ENCODE results near the gene VPS13D. TPM values are rescaled to one million over a fixed set of nuclear protein-coding genes. Genes with fewer than 3 reads are reported as not detected.

Gene VPS13D
- total and polyA plus RNA-seq, 4 donors = 10.2 to 68.3 (median 12.6) TPM

DNA sequence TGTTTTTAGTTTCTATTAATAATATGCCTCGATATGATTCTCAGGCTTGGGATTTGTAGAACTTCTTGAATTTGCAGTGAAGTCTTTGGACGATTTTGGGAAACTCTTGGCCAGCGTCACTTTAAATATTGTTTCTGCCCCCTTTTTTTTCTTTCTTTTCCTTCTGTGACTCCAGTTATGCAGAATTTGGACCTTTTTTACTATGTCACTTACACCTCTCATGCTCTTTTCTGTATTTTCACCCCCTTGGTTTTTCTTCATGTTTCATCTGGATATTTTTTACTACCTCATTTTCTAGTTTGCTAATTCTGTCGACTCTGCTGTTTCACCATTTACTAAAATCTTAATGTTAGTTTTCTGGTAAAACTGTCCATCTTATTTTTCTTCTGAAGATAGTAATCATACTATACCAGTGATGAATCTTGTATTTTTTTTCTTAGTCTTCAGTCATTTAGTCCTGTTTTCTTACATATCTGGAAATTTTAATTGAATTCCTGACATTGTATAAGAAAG lies 214.6 kb downstream of the VPS13D start (continued):
- TF ChIP-seq, protein P1, sequence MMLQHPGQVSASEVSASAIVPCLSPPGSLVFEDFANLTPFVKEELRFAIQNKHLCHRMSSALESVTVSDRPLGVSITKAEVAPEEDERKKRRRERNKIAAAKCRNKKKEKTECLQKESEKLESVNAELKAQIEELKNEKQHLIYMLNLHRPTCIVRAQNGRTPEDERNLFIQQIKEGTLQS (IDR thresholded peaks at IDR 0.05) = no peak
- TF ChIP-seq SP1 (IDR thresholded peaks at IDR 0.05) = no peak
- TF ChIP-seq NR2F2 (IDR thresholded peaks at IDR 0.05) = no peak
- TF ChIP-seq HNF4A (conservative IDR thresholded peaks at IDR 0.05) = no peak
- no peak for TF ChIP-seq HNF4G (IDR thresholded peaks at IDR 0.05)

DNA sequence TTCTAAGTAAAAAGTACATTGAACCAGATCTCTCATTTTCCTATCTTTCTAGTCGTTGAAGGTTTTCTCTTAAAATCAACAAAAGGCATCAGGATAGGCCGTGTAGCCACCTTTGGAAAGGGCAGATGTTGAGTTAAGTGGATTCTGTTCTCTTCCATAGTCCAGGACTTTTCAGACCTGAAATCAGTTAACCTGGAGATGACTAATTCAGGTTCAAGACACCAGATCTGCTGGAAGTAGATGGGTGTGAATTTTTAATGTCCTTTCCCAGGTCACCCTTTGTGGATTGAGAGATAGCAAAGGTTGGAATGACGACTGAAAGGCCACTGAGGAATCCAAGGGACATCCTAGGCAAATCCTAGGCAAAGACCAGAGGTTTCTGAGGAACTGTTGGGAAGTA lies 215.4 kb downstream of the VPS13D start:
- Histone ChIP-seq H3K9me3 (ENCODE audit: control insufficient read depth in 4 of 4, low read length in 3 of 4) (no peaks in the 10 kb centered on the region), H3K4me3 (ENCODE audit: low read depth in 1 of 3, low read length in 3 of 3) (no peak overlapping the region), H3K9ac (ENCODE audit: low read depth in 1 of 2, low read length in 2 of 2) (no peak overlapping the region), H3K36me3 (ENCODE audit: control insufficient read depth in 4 of 4, insufficient read depth in 3 of 4, low read depth in 1 of 4, low read length in 3 of 4) (peaks cover 0 to 4% (median 0%) of the 10 kb centered on the region in 4 donors), H3K27ac (ENCODE audit: low read depth in 1 of 2, low read length in 2 of 2) (no peak overlapping the region), H3K4me1 (ENCODE audit: control insufficient read depth in 4 of 4, insufficient read depth in 4 of 4, low read length in 3 of 4) (peaks cover 3 to 13% (median 5%) of the 10 kb centered on the region in 4 donors), H3K27me3 (ENCODE audit: control insufficient read depth in 4 of 4, insufficient read depth in 4 of 4, low read length in 3 of 4) (no peaks in the 10 kb centered on the region)
- no peak for DNase-seq (ENCODE audit: low spot score)
- TF ChIP-seq FOXA2 (IDR thresholded peaks at IDR 0.05) (no peak), YY1 (IDR thresholded peaks at IDR 0.05) (no peak), GABPA (IDR thresholded peaks at IDR 0.05 in 1 of 2, conservative IDR thresholded peaks at IDR 0.05 in 1 of 2) (no peak), SP1 (IDR thresholded peaks at IDR 0.05) (no peak), HNF4G (IDR thresholded peaks at IDR 0.05) (no peak), RXRA (IDR thresholded peaks at IDR 0.05) (no peak)
- TF ChIP-seq, protein P2, sequence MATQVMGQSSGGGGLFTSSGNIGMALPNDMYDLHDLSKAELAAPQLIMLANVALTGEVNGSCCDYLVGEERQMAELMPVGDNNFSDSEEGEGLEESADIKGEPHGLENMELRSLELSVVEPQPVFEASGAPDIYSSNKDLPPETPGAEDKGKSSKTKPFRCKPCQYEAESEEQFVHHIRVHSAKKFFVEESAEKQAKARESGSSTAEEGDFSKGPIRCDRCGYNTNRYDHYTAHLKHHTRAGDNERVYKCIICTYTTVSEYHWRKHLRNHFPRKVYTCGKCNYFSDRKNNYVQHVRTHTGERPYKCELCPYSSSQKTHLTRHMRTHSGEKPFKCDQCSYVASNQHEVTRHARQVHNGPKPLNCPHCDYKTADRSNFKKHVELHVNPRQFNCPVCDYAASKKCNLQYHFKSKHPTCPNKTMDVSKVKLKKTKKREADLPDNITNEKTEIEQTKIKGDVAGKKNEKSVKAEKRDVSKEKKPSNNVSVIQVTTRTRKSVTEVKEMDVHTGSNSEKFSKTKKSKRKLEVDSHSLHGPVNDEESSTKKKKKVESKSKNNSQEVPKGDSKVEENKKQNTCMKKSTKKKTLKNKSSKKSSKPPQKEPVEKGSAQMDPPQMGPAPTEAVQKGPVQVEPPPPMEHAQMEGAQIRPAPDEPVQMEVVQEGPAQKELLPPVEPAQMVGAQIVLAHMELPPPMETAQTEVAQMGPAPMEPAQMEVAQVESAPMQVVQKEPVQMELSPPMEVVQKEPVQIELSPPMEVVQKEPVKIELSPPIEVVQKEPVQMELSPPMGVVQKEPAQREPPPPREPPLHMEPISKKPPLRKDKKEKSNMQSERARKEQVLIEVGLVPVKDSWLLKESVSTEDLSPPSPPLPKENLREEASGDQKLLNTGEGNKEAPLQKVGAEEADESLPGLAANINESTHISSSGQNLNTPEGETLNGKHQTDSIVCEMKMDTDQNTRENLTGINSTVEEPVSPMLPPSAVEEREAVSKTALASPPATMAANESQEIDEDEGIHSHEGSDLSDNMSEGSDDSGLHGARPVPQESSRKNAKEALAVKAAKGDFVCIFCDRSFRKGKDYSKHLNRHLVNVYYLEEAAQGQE (IDR thresholded peaks at IDR 0.05) = no peak
- TF ChIP-seq, protein P3, sequence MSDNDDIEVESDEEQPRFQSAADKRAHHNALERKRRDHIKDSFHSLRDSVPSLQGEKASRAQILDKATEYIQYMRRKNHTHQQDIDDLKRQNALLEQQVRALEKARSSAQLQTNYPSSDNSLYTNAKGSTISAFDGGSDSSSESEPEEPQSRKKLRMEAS (IDR thresholded peaks at IDR 0.05) = no peak
- TF ChIP-seq, protein P4, sequence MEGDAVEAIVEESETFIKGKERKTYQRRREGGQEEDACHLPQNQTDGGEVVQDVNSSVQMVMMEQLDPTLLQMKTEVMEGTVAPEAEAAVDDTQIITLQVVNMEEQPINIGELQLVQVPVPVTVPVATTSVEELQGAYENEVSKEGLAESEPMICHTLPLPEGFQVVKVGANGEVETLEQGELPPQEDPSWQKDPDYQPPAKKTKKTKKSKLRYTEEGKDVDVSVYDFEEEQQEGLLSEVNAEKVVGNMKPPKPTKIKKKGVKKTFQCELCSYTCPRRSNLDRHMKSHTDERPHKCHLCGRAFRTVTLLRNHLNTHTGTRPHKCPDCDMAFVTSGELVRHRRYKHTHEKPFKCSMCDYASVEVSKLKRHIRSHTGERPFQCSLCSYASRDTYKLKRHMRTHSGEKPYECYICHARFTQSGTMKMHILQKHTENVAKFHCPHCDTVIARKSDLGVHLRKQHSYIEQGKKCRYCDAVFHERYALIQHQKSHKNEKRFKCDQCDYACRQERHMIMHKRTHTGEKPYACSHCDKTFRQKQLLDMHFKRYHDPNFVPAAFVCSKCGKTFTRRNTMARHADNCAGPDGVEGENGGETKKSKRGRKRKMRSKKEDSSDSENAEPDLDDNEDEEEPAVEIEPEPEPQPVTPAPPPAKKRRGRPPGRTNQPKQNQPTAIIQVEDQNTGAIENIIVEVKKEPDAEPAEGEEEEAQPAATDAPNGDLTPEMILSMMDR (IDR thresholded peaks at IDR 0.05; ENCODE audit: low read depth, low read length, missing input control) = no peak
- WGBS = 82% methylated on average over 3 of the region's 3 CpGs

DNA sequence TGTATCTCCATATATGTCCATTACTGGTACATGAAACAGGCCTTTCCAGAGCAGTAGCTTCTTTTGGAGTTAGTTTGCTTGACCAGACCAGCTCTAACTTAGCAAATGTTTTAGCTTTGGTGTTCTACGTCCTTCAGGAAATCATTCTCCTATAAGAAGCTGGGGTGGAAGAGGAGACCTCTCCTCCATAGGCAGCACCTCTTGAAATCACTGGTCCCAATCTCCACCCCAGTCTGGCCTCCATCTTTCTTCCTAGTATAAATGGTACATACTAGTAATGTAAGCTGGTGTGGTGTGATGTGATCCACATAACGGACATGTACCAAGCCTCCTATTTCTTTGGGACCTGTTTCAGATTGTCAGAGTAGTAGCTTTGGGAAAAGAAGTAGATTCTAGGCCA lies 216.8 kb downstream of the VPS13D start:
- 94% methylated on average over 2 of the region's 2 CpGs for WGBS
- Histone ChIP-seq H3K9me3 (ENCODE audit: control insufficient read depth in 4 of 4, low read length in 3 of 4) (no peaks in the 10 kb centered on the region), H3K27me3 (ENCODE audit: control insufficient read depth in 4 of 4, insufficient read depth in 4 of 4, low read length in 3 of 4) (no peaks in the 10 kb centered on the region), H3K4me1 (ENCODE audit: control insufficient read depth in 4 of 4, insufficient read depth in 4 of 4, low read length in 3 of 4) (peaks cover 3 to 13% (median 5%) of the 10 kb centered on the region in 4 donors), H3K9ac (ENCODE audit: low read depth in 1 of 2, low read length in 2 of 2) (no peak overlapping the region), H3K36me3 (ENCODE audit: control insufficient read depth in 4 of 4, insufficient read depth in 3 of 4, low read depth in 1 of 4, low read length in 3 of 4) (no peaks in the 10 kb centered on the region), H3K4me3 (ENCODE audit: low read depth in 1 of 3, low read length in 3 of 3) (no peak overlapping the region), H3K27ac (ENCODE audit: low read depth in 1 of 2, low read length in 2 of 2) (no peak overlapping the region)
- DNase-seq (ENCODE audit: low spot score) = no peak
- TF ChIP-seq JUND (IDR thresholded peaks at IDR 0.05) (no peak), HNF4A (conservative IDR thresholded peaks at IDR 0.05) (no peak), RXRA (IDR thresholded peaks at IDR 0.05) (no peak), EGR1 (IDR thresholded peaks at IDR 0.05; ENCODE audit: low read depth in 2 of 2) (no peak), FOXA2 (IDR thresholded peaks at IDR 0.05) (no peak), TAF1 (conservative IDR thresholded peaks at IDR 0.05) (no peak)
- TF ChIP-seq, protein P5, sequence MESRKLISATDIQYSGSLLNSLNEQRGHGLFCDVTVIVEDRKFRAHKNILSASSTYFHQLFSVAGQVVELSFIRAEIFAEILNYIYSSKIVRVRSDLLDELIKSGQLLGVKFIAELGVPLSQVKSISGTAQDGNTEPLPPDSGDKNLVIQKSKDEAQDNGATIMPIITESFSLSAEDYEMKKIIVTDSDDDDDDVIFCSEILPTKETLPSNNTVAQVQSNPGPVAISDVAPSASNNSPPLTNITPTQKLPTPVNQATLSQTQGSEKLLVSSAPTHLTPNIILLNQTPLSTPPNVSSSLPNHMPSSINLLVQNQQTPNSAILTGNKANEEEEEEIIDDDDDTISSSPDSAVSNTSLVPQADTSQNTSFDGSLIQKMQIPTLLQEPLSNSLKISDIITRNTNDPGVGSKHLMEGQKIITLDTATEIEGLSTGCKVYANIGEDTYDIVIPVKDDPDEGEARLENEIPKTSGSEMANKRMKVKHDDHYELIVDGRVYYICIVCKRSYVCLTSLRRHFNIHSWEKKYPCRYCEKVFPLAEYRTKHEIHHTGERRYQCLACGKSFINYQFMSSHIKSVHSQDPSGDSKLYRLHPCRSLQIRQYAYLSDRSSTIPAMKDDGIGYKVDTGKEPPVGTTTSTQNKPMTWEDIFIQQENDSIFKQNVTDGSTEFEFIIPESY (IDR thresholded peaks at IDR 0.05) = no peak
- TF ChIP-seq, protein P1 (IDR thresholded peaks at IDR 0.05) = no peak
- TF ChIP-seq, protein P4 (IDR thresholded peaks at IDR 0.05; ENCODE audit: low read depth, low read length, missing input control) = no peak

Measured in liver (tissue), 9 donors.